H1 (cell line): ENCODE data around the gene CACNG4. TPM values are rescaled to one million over a fixed set of nuclear protein-coding genes. Genes with fewer than 3 reads are reported as not detected.

Source experiments
- CTCF ChIA-PET: fragments of 300-600 bp; sonication (Branson Sonifier 250); formaldehyde crosslinking; loops from one replicate; lab custom pipeline; 2021; ENCODE audit not compliant: partially characterized antibody; lab: Charles Lee
- POLR2A ChIA-PET: fragments of 300-600 bp; sonication (Branson Sonifier 250); formaldehyde crosslinking; loops from one replicate; lab custom pipeline; 2021; ENCODE audit warnings: inconsistent platforms; ENCODE audit not compliant: partially characterized antibody; lab: Charles Lee
- DNase-seq, 2 experiments: peaks; one replicate each; pipeline versions ENCODE4 v3.0.0 to v3.0.0-alpha.2; 2010 to 2022; ENCODE audit warnings: low spot score in 2 of 2, low read depth in 1 of 2, mixed read lengths in 1 of 2
- FAIRE-seq: peaks from 2 replicates; lab custom pipeline; 2011; peaks lifted over from hg19 to GRCh38; lab: Jason Lieb, UNC
- H2AFZ ChIP-seq: 2 replicates; pipeline ENCODE4 v1.8.1; 2012; ENCODE audit warnings: low read length, inconsistent platforms
- H2AK5ac ChIP-seq: 2 replicates; pipeline ENCODE4 v1.6.1; 2013; ENCODE audit warnings: low read depth, low read length
- H2BK120ac ChIP-seq: replicated peaks from 2 replicates; pipeline ENCODE3; 2013; ENCODE audit warnings: low read depth, low read length, inconsistent platforms
- H2BK12ac ChIP-seq: 2 replicates; pipeline ENCODE4 v1.6.1; 2013; ENCODE audit warnings: low read depth, low read length
- H2BK15ac ChIP-seq: 2 replicates; pipeline ENCODE4 v1.6.1; 2013; ENCODE audit warnings: low read length
- H2BK20ac ChIP-seq: 2 replicates; pipeline ENCODE4 v1.6.1; 2013; ENCODE audit warnings: low read length
- H2BK5ac ChIP-seq: 2 replicates; pipeline ENCODE4 v1.6.1; 2013; ENCODE audit warnings: low read depth, low read length
- H3K14ac ChIP-seq: 2 replicates; pipeline ENCODE4 v1.6.1; 2013; ENCODE audit warnings: inconsistent platforms; ENCODE audit not compliant: insufficient read length
- H3K18ac ChIP-seq: 2 replicates; pipeline ENCODE4 v1.6.1; 2013; ENCODE audit warnings: low read length; ENCODE audit errors: extremely low read depth
- H3K23ac ChIP-seq: 2 replicates; pipeline ENCODE4 v1.6.1; 2013; ENCODE audit warnings: inconsistent platforms; ENCODE audit not compliant: insufficient read length
- H3K23me2 ChIP-seq: 2 replicates; pipeline ENCODE4 v1.6.1; 2013; ENCODE audit warnings: low read depth, low read length
- H3K27ac ChIP-seq: 2 replicates; pipeline ENCODE4 v1.6.1; 2011; ENCODE audit warnings: low read depth, low read length, inconsistent platforms
- H3K27me3 ChIP-seq, 4 experiments: replicated peaks in 1 of 4; 1 replicate in 1 of 4; 2 replicates in 3 of 4; pipeline versions ENCODE4 v1.6.1 to v1.8.1; 2011 to 2013; ENCODE audit warnings: low read length in 3 of 4, mild to moderate bottlenecking in 3 of 4, inconsistent platforms in 2 of 4, mixed read lengths in 2 of 4, moderate library complexity in 1 of 4; ENCODE audit not compliant: control insufficient read depth in 3 of 4, insufficient read depth in 3 of 4; ENCODE audit errors: extremely low read depth in 1 of 4
- H3K36me3 ChIP-seq, 4 experiments: 2 replicates each; pipeline versions ENCODE4 v1.6.1 to v1.8.1; 2011 to 2013; ENCODE audit warnings: mild to moderate bottlenecking in 4 of 4, low read length in 3 of 4, moderate library complexity in 2 of 4, control low read depth in 1 of 4, inconsistent platforms in 1 of 4; ENCODE audit not compliant: insufficient read depth in 4 of 4, control insufficient read depth in 2 of 4
- H3K4ac ChIP-seq: replicated peaks from 2 replicates; pipeline ENCODE3; 2013; ENCODE audit warnings: low read length, low read depth, mixed read lengths, inconsistent platforms; ENCODE audit not compliant: insufficient read length
- H3K4me1 ChIP-seq, 4 experiments: replicated peaks in 1 of 4; 1 replicate in 1 of 4; 2 replicates in 3 of 4; pipeline versions ENCODE4 v1.6.1 to v1.8.1; 2011 to 2013; ENCODE audit warnings: low read length in 3 of 4, inconsistent platforms in 2 of 4, mixed read lengths in 1 of 4; ENCODE audit not compliant: insufficient read depth in 4 of 4, control insufficient read depth in 3 of 4
- H3K4me2 ChIP-seq, 2 experiments: 2 replicates each; pipeline versions ENCODE4 v1.6.1 to v1.8.1; 2011 to 2013; ENCODE audit warnings: low read depth in 2 of 2, low read length in 2 of 2, control low read depth in 1 of 2, inconsistent platforms in 1 of 2, mild to moderate bottlenecking in 1 of 2; ENCODE audit not compliant: insufficient read depth in 1 of 2
- H3K4me3 ChIP-seq, 4 experiments: fragments of 200-600, 300-600 bp in 1 of 4; sonication (generic), shearing (Covaris generic), sonication (Bioruptor Twin) in 1 of 4; 2 replicates each; pipeline versions ENCODE4 v1.5.1 to v1.8.1; 2011 to 2016; ENCODE audit warnings: low read length in 4 of 4, low read depth in 3 of 4, control low read depth in 2 of 4, inconsistent platforms in 2 of 4, mild to moderate bottlenecking in 2 of 4, mixed read lengths in 1 of 4, moderate library complexity in 1 of 4; ENCODE audit not compliant: insufficient read depth in 2 of 4; ENCODE audit errors: extremely low read depth in 1 of 4
- H3K56ac ChIP-seq: replicated peaks from 2 replicates; pipeline ENCODE3; 2013; ENCODE audit warnings: low read depth, mild to moderate bottlenecking, mixed read lengths, low read length, inconsistent platforms; ENCODE audit not compliant: insufficient read length
- H3K79me1 ChIP-seq: 2 replicates; pipeline ENCODE4 v1.6.1; 2013; ENCODE audit warnings: low read depth, low read length, control low read depth
- H3K79me2 ChIP-seq, 2 experiments: 2 replicates each; pipeline versions ENCODE4 v1.6.1 to v1.8.1; 2012 to 2013; ENCODE audit warnings: low read length in 2 of 2, mild to moderate bottlenecking in 2 of 2, inconsistent platforms in 1 of 2; ENCODE audit not compliant: insufficient read depth in 2 of 2, control insufficient read depth in 1 of 2
- H3K9ac ChIP-seq, 4 experiments: replicated peaks in 1 of 4; 1 replicate in 1 of 4; 2 replicates in 3 of 4; pipeline versions ENCODE4 v1.6.1 to v1.8.1; 2011 to 2013; ENCODE audit warnings: low read depth in 3 of 4, low read length in 3 of 4, control low read depth in 2 of 4, mild to moderate bottlenecking in 2 of 4, moderate library complexity in 2 of 4, inconsistent platforms in 1 of 4; ENCODE audit errors: extremely low read depth in 1 of 4
- H3K9me3 ChIP-seq, 2 experiments: 2 replicates each; pipeline versions ENCODE4 v1.6.1 to v1.8.1; 2012 to 2013; ENCODE audit warnings: mild to moderate bottlenecking in 2 of 2, moderate library complexity in 2 of 2, control low read depth in 1 of 2, inconsistent platforms in 1 of 2, low read depth in 1 of 2, low read length in 1 of 2, mixed read lengths in 1 of 2; ENCODE audit not compliant: insufficient read depth in 2 of 2
- H4K20me1 ChIP-seq, 2 experiments: replicated peaks in 1 of 2; 2 replicates each; pipeline versions ENCODE3 to v1.8.1; 2011 to 2013; ENCODE audit warnings: inconsistent platforms in 2 of 2, low read length in 2 of 2, mild to moderate bottlenecking in 1 of 2; ENCODE audit not compliant: insufficient read depth in 2 of 2, control insufficient read depth in 1 of 2
- H4K5ac ChIP-seq: 2 replicates; pipeline ENCODE4 v1.6.1; 2013; ENCODE audit warnings: low read length, low read depth, mixed read lengths, inconsistent platforms; ENCODE audit not compliant: insufficient read length
- H4K8ac ChIP-seq: 2 replicates; pipeline ENCODE4 v1.8.0; 2013; ENCODE audit warnings: mild to moderate bottlenecking, moderate library complexity, low read length, inconsistent platforms; ENCODE audit not compliant: insufficient read depth; ENCODE audit errors: extremely low read depth
- H4K91ac ChIP-seq: replicated peaks from 2 replicates; pipeline ENCODE3; 2013; ENCODE audit warnings: low read length, mixed read lengths, inconsistent platforms; ENCODE audit not compliant: insufficient read length
- CBX5 ChIP-seq: fragments of 300-800, 300-1000 bp; sonication (generic); IDR thresholded peaks from 2 replicates; pipeline ENCODE4 v1.7.1; 2016; ENCODE audit warnings: antibody characterized with exemption, low read length, low read depth
- CREB1 ChIP-seq: IDR thresholded peaks from 2 replicates; pipeline ENCODE4 v1.6.1; 2012; ENCODE audit warnings: inconsistent platforms
- FOSL1 ChIP-seq: IDR thresholded peaks from 2 replicates; pipeline ENCODE4 v1.6.1; 2011; ENCODE audit warnings: mild to moderate bottlenecking, low read depth, low read length, moderate library complexity; ENCODE audit not compliant: insufficient read depth
- JUND ChIP-seq: IDR thresholded peaks from 2 replicates; pipeline ENCODE4 v1.6.1; 2011; ENCODE audit warnings: mild to moderate bottlenecking, improper control_type of control experiment, low read length
- KDM5A ChIP-seq: fragments of 200-600 bp; IDR thresholded peaks from 2 replicates; pipeline ENCODE4 v1.7.1; 2012; ENCODE audit warnings: mild to moderate bottlenecking, low read length, inconsistent platforms, mixed read lengths
- MAFK ChIP-seq: IDR thresholded peaks from 2 replicates; pipeline ENCODE4 v1.6.1; 2012; ENCODE audit warnings: low read depth, mild to moderate bottlenecking, improper control_type of control experiment, low read length
- NRF1 ChIP-seq: IDR thresholded peaks from 2 replicates; pipeline ENCODE4 v1.6.1; 2011; ENCODE audit warnings: mild to moderate bottlenecking, low read depth, low read length, improper control_type of control experiment
- RFX5 ChIP-seq: IDR thresholded peaks from 2 replicates; pipeline ENCODE4 v1.6.1; 2011; ENCODE audit warnings: low read depth, low read length, improper control_type of control experiment, borderline replicate concordance
- RXRA ChIP-seq: IDR thresholded peaks from 2 replicates; pipeline ENCODE4 v1.6.1; 2011; ENCODE audit warnings: low read depth, mild to moderate bottlenecking, low read length, moderate library complexity; ENCODE audit not compliant: insufficient read depth
- SIRT6 ChIP-seq: IDR thresholded peaks from one replicate; pipeline ENCODE4 v1.7.1; 2012; ENCODE audit warnings: low read length, inconsistent platforms
- TAF1 ChIP-seq: IDR thresholded peaks from 2 replicates; pipeline ENCODE4 v1.6.1; 2011; ENCODE audit warnings: mild to moderate bottlenecking, low read depth, low read length
- TAF7 ChIP-seq: optimal IDR thresholded peaks from 2 replicates; pipeline ENCODE3; 2011; ENCODE audit warnings: low read depth, mild to moderate bottlenecking, inconsistent platforms, low read length, moderate library complexity, borderline replicate concordance
- ZNF274 ChIP-seq: IDR thresholded peaks from 2 replicates; pipeline ENCODE4 v1.7.0; 2012; ENCODE audit warnings: low read length, borderline replicate concordance; ENCODE audit errors: extremely low read depth
- WGBS, 2 experiments: shearing (Covaris generic) in 1 of 2; methylation state at CpG; one replicate each; pipeline versions ENCODE4 v1.1.6 to v1.1.7; 2013 to 2015; ENCODE audit warnings: low lambda C conversion rate in 2 of 2, mixed read lengths in 2 of 2, inconsistent platforms in 1 of 2, low coverage in 1 of 2, missing lambda C conversion rate in 1 of 2; ENCODE audit not compliant: insufficient replicate concordance in 2 of 2, insufficient coverage in 1 of 2, insufficient read length in 1 of 2; ENCODE audit errors: extremely low coverage in 1 of 2, missing lambda C conversion rate in 1 of 2; 5-methylcytosine and 5-hydroxymethylcytosine counted together
- polyA plus RNA-seq, 7 experiments: library from polyadenylated mRNA; depleted of rRNA in 3 of 7; stranded (reverse) in 5 of 7; unstranded in 2 of 7; fragments of >200 nt in 5 of 7; fragments of 200-250 nt in 2 of 7; gene quantifications; 1 replicate in 5 of 7; 2 replicates in 1 of 7; 4 replicates in 1 of 7; pipeline versions ENCODE4 v1.2.1 to v1.2.3, GENCODE V29; 2011 to 2013; ENCODE audit warnings: missing spikeins in 2 of 7, mixed read lengths in 2 of 7
- total RNA-seq: library from RNA; stranded (reverse); fragmentation: NEBNext Ultra II Directional; extraction: Animal tissue kit (Norgen Biotek cat#: 25700); gene quantifications from 2 replicates; pipeline ENCODE4 v1.2.1, GENCODE V29; 2021
- TF ChIP-seq, protein P1 (sequence below): IDR thresholded peaks from 2 replicates; pipeline ENCODE4 v1.6.1; 2011; ENCODE audit warnings: low read length, improper control_type of control experiment

The CACNG4 gene
- total and polyA plus RNA-seq, 2 of the 8 experiments (the other 6 are each of a cell fraction or from before 2014, with no cell fraction given): 3.6 to 5.6 TPM

GRCh38 chr17:67078292-67078691 lies 113.8 kb downstream of the CACNG4 start:
- H3K23ac ChIP-seq: no peak overlapping the region
- H2BK12ac ChIP-seq: no peak overlapping the region
- H3K4ac ChIP-seq: no peak overlapping the region
- H3K79me1 ChIP-seq: no peaks in the 10 kb centered on the region
- DNase-seq: no peak
- no peak overlapping the region for H4K5ac ChIP-seq
- 94% methylated on average over 10 of the region's 11 CpGs; no CpG with 5 or more reads in 1 of the 2 experiments for WGBS, 2 experiments
- no peak overlapping the region for H3K14ac ChIP-seq
- H3K23me2 ChIP-seq: no peaks in the 10 kb centered on the region
- H2BK120ac ChIP-seq: no peak overlapping the region
- no peak overlapping the region for H2BK5ac ChIP-seq
- no peak for FAIRE-seq
- no peak overlapping the region for H3K4me2 ChIP-seq
- CTCF ChIA-PET: interaction anchor here (0.6 kb wide), 1 partner anchor 54 kb away, joined by 3 read pairs; no protein-coding TSS in a partner anchor
- H3K27ac ChIP-seq: no peak overlapping the region
- no peaks in the 10 kb centered on the region for H3K36me3 ChIP-seq
- H3K18ac ChIP-seq: no peak overlapping the region
- H2AK5ac ChIP-seq: no peak overlapping the region
- no peak overlapping the region for H3K9ac ChIP-seq
- no peak overlapping the region for H3K56ac ChIP-seq
- H4K91ac ChIP-seq: no peak overlapping the region
- no peak overlapping the region for H4K8ac ChIP-seq
- H2BK20ac ChIP-seq: no peak overlapping the region
- H2AFZ ChIP-seq: no peak overlapping the region
- no peaks in the 10 kb centered on the region for H4K20me1 ChIP-seq
- POLR2A ChIA-PET: no interaction called here
- H3K4me1 ChIP-seq: no peaks in the 10 kb centered on the region
- H2BK15ac ChIP-seq: no peak overlapping the region
- TF ChIP-seq FOSL1 (no peak), RXRA (no peak), KDM5A (no peak), NRF1 (no peak), ZNF274 (no peak), CBX5 (no peak), RFX5 (no peak), TAF1 (no peak), CREB1 (no peak), TAF7 (no peak), MAFK (no peak), SIRT6 (no peak), JUND (no peak)
- TF ChIP-seq, protein P1, sequence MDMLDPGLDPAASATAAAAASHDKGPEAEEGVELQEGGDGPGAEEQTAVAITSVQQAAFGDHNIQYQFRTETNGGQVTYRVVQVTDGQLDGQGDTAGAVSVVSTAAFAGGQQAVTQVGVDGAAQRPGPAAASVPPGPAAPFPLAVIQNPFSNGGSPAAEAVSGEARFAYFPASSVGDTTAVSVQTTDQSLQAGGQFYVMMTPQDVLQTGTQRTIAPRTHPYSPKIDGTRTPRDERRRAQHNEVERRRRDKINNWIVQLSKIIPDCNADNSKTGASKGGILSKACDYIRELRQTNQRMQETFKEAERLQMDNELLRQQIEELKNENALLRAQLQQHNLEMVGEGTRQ: no peak
- H3K4me3 ChIP-seq: no peak overlapping the region
- H3K79me2 ChIP-seq: no peaks in the 10 kb centered on the region
- no peaks in the 10 kb centered on the region for H3K27me3 ChIP-seq
- no peaks in the 10 kb centered on the region for H3K9me3 ChIP-seq
